ENCODE data around the gene ORC5.

DNA sequence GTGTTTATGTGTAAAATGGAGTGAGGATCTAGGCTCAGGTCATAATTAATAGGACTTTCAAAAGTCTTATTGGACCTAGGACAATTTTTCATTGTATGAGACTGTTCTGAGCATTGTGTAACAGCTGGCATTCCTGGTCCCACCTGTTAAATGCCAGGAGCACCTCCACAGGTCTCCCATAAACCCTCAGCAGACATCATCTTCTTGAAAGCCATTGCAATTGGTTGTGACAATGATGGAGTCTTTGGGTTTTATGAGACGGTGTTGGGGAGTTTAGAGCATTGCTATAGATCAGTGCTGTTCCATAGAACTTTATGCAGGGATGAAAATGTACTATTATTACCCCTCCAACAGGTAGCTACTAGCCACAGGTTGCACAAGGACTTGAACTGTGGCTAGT lies 108.9 kb downstream of the ORC5 start:
- TF ChIP-seq, protein P1, sequence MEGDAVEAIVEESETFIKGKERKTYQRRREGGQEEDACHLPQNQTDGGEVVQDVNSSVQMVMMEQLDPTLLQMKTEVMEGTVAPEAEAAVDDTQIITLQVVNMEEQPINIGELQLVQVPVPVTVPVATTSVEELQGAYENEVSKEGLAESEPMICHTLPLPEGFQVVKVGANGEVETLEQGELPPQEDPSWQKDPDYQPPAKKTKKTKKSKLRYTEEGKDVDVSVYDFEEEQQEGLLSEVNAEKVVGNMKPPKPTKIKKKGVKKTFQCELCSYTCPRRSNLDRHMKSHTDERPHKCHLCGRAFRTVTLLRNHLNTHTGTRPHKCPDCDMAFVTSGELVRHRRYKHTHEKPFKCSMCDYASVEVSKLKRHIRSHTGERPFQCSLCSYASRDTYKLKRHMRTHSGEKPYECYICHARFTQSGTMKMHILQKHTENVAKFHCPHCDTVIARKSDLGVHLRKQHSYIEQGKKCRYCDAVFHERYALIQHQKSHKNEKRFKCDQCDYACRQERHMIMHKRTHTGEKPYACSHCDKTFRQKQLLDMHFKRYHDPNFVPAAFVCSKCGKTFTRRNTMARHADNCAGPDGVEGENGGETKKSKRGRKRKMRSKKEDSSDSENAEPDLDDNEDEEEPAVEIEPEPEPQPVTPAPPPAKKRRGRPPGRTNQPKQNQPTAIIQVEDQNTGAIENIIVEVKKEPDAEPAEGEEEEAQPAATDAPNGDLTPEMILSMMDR (IDR thresholded peaks at IDR 0.05): no peak
- TF ChIP-seq POLR2AphosphoS5 (IDR thresholded peaks at IDR 0.05) (no peak), EP300 (IDR thresholded peaks at IDR 0.05) (no peak), POLR2A (IDR thresholded peaks at IDR 0.05) (no peak)
